ENCODE measurements around the gene CFLAR. TPM values are rescaled to one million over a fixed set of nuclear protein-coding genes. Genes with fewer than 3 reads are reported as not detected.
A peak's percentile ranks its signal among the peaks of the same experiment; 100 is the strongest.

Gene CFLAR
- total and polyA plus RNA-seq, 4 donors = 24.4 to 169 (median 45.5) TPM

GRCh38 chr2:201072201-201072530, 43.8 kb upstream of the CFLAR start:
- no peak for DNase-seq (ENCODE audit: low spot score)
- TF ChIP-seq RXRA (IDR thresholded peaks at IDR 0.05) = peak in 1 of 2 donors; percentile 5
- TF ChIP-seq YY1 (IDR thresholded peaks at IDR 0.05) = no peak
- under 1% methylated on average over 5 of the region's 5 CpGs for WGBS
- H3K4me3 ChIP-seq (ENCODE audit: low read depth in 1 of 3, low read length in 3 of 3) = peak overlapping the region; percentile 88 to 100 (median 90)
- no peaks in the 10 kb centered on the region for H3K36me3 ChIP-seq (ENCODE audit: control insufficient read depth in 4 of 4, insufficient read depth in 3 of 4, low read depth in 1 of 4, low read length in 3 of 4)
- H3K27me3 ChIP-seq (ENCODE audit: control insufficient read depth in 4 of 4, insufficient read depth in 4 of 4, low read length in 3 of 4) = no peaks in the 10 kb centered on the region
- peak overlapping the region; percentile 94 to 96 for H3K27ac ChIP-seq (ENCODE audit: low read depth in 1 of 2, low read length in 2 of 2)
- H3K9ac ChIP-seq (ENCODE audit: low read depth in 1 of 2, low read length in 2 of 2) = peak overlapping the region; percentile 55 to 100
- peaks cover 7 to 43% (median 39%) of the 10 kb centered on the region in 4 donors for H3K4me1 ChIP-seq (ENCODE audit: control insufficient read depth in 4 of 4, insufficient read depth in 4 of 4, low read length in 3 of 4)
- no peaks in the 10 kb centered on the region for H3K9me3 ChIP-seq (ENCODE audit: control insufficient read depth in 4 of 4, low read length in 3 of 4)

- peaks cover 7 to 40% (median 37%) of the 10 kb centered on the region in 4 donors for H3K4me1 ChIP-seq (ENCODE audit: control insufficient read depth in 4 of 4, insufficient read depth in 4 of 4, low read length in 3 of 4)
- TF ChIP-seq REST (IDR thresholded peaks at IDR 0.05) (no peak), CTCF (IDR thresholded peaks at IDR 0.05; ENCODE audit: low read depth, low read length, missing input control) (no peak), RXRA (IDR thresholded peaks at IDR 0.05) (no peak), FOXA1 (IDR thresholded peaks at IDR 0.05) (no peak), ZBTB33 (IDR thresholded peaks at IDR 0.05) (no peak), EGR1 (IDR thresholded peaks at IDR 0.05; ENCODE audit: low read depth in 2 of 2) (no peak), HNF4A (conservative IDR thresholded peaks at IDR 0.05) (no peak), YY1 (IDR thresholded peaks at IDR 0.05) (no peak), SP1 (IDR thresholded peaks at IDR 0.05) (no peak), JUND (IDR thresholded peaks at IDR 0.05) (no peak), RAD21 (IDR thresholded peaks at IDR 0.05) (no peak), ATF3 (IDR thresholded peaks at IDR 0.05) (no peak), MAX (IDR thresholded peaks at IDR 0.05) (no peak), FOXA2 (IDR thresholded peaks at IDR 0.05) (no peak), TAF1 (conservative IDR thresholded peaks at IDR 0.05) (no peak), GABPA (IDR thresholded peaks at IDR 0.05 in 1 of 2, conservative IDR thresholded peaks at IDR 0.05 in 1 of 2) (no peak), HNF4G (IDR thresholded peaks at IDR 0.05) (no peak), NR2F2 (IDR thresholded peaks at IDR 0.05) (no peak)
- no peak overlapping the region for H3K27ac ChIP-seq (ENCODE audit: low read depth in 1 of 2, low read length in 2 of 2)
- H3K27me3 ChIP-seq (ENCODE audit: control insufficient read depth in 4 of 4, insufficient read depth in 4 of 4, low read length in 3 of 4) = no peaks in the 10 kb centered on the region
- H3K9me3 ChIP-seq (ENCODE audit: control insufficient read depth in 4 of 4, low read length in 3 of 4) = no peaks in the 10 kb centered on the region
- WGBS = 95% methylated on average over 1 of the region's 1 CpG
- DNase-seq (ENCODE audit: low spot score) = no peak
- H3K36me3 ChIP-seq (ENCODE audit: control insufficient read depth in 4 of 4, insufficient read depth in 3 of 4, low read depth in 1 of 4, low read length in 3 of 4) = no peaks in the 10 kb centered on the region
- no peak overlapping the region for H3K9ac ChIP-seq (ENCODE audit: low read depth in 1 of 2, low read length in 2 of 2)
- H3K4me3 ChIP-seq (ENCODE audit: low read depth in 1 of 3, low read length in 3 of 3) = no peak overlapping the region
These were observed 42.9 kb upstream of the CFLAR start for GRCh38 chr2:201073071-201073470.
